ENCODE results near the gene GPR152.
"Not testable (repeated sequence)": the region's sequence is repeated elsewhere in the genome, so short reads cannot be mapped to it uniquely, and the experiment has no call there.

GPR152 gene

GRCh38 chr11:67466962-67467771 lies 14.6 kb upstream of the GPR152 start:
- DNase-seq (ENCODE audit: low read depth in 2 of 3, low spot score in 2 of 3) = no peak

- no peak for DNase-seq (ENCODE audit: low read depth in 2 of 3, low spot score in 2 of 3)
Observed at GRCh38 chr11:67466367-67466766, 13.8 kb upstream of the GPR152 start.

GRCh38 chr11:67465530-67465929 lies 13.0 kb upstream of the GPR152 start:
- DNase-seq (ENCODE audit: low read depth in 2 of 3, low spot score in 2 of 3) = not testable (repeated sequence)

GRCh38 chr11:67465189-67465510 lies 12.6 kb upstream of the GPR152 start:
- no peak for DNase-seq (ENCODE audit: low read depth in 2 of 3, low spot score in 2 of 3)

- DNase-seq (ENCODE audit: low read depth in 2 of 3, low spot score in 2 of 3) = peak in 2 of 3 experiments; percentile 77 to 86
Observed at GRCh38 chr11:67464411-67465188, 12.1 kb upstream of the GPR152 start.

GRCh38 chr11:67463680-67464410 lies 11.3 kb upstream of the GPR152 start:
- no peak for DNase-seq (ENCODE audit: low read depth in 2 of 3, low spot score in 2 of 3)

- no peak for DNase-seq (ENCODE audit: low read depth in 2 of 3, low spot score in 2 of 3)
Observed at GRCh38 chr11:67463186-67463585, 10.7 kb upstream of the GPR152 start.

- DNase-seq (ENCODE audit: low read depth in 2 of 3, low spot score in 2 of 3) = no peak
Observed at GRCh38 chr11:67458266-67458665, 5.7 kb upstream of the GPR152 start.

GRCh38 chr11:67457453-67457852 lies 4.9 kb upstream of the GPR152 start:
- no peak for DNase-seq (ENCODE audit: low read depth in 2 of 3, low spot score in 2 of 3)

GRCh38 chr11:67456068-67456705 lies 3.7 kb upstream of the GPR152 start:
- no peak for DNase-seq (ENCODE audit: low read depth in 2 of 3, low spot score in 2 of 3)

- DNase-seq (ENCODE audit: low read depth in 2 of 3, low spot score in 2 of 3) = no peak
Observed at GRCh38 chr11:67455054-67455453, 2.5 kb upstream of the GPR152 start, which contains the start of gene CABP4. Gene CABP4 (plus strand): TSS chr11:67455354. CDS start chr11:67455424, 70 bp downstream.

- no peak for DNase-seq (ENCODE audit: low read depth in 2 of 3, low spot score in 2 of 3)
Observed at GRCh38 chr11:67453816-67454732, 1.5 kb upstream of the GPR152 start.

GRCh38 chr11:67451658-67451976 lies 912 bp downstream of the GPR152 start:
- DNase-seq (ENCODE audit: low read depth in 2 of 3, low spot score in 2 of 3) = no peak

GRCh38 chr11:67450796-67451657 lies 1.5 kb downstream of the GPR152 start:
- DNase-seq (ENCODE audit: low read depth in 2 of 3, low spot score in 2 of 3) = no peak

GRCh38 chr11:67449116-67449844 lies 3.2 kb downstream of the GPR152 start:
- DNase-seq (ENCODE audit: low read depth in 2 of 3, low spot score in 2 of 3) = no peak

GRCh38 chr11:67448220-67448609 lies 4.3 kb downstream of the GPR152 start:
- DNase-seq (ENCODE audit: low read depth in 2 of 3, low spot score in 2 of 3) = no peak

- DNase-seq (ENCODE audit: low read depth in 2 of 3, low spot score in 2 of 3) = no peak
Observed at GRCh38 chr11:67445515-67445914, 7.0 kb downstream of the GPR152 start.

- DNase-seq (ENCODE audit: low read depth in 2 of 3, low spot score in 2 of 3) = no peak
Observed at GRCh38 chr11:67442504-67443404, 9.8 kb downstream of the GPR152 start.

All from activated CD8-positive, alpha-beta memory T cell treated with anti-CD3 and anti-CD28 coated beads for 48 hours (primary cell).